Measurements from ENCODE around the gene SERPINB6.

- TF ChIP-seq CTCF (IDR thresholded peaks at IDR 0.05): no peak
- no peak for TF ChIP-seq POLR2A (IDR thresholded peaks at IDR 0.05)
Observed at GRCh38 chr6:2966347-2966746, 5.0 kb downstream of the SERPINB6 start.

Data from esophagus squamous epithelium (tissue), 4 donors.